ENCODE measurements around the gene PCBP3.
A peak's percentile ranks its signal among the peaks of the same experiment; 100 is the strongest.

Gene PCBP3

GRCh38 chr21:45632637-45633251, 10.8 kb upstream of the PCBP3 start:
- H3K4me2 ChIP-seq (ENCODE audit: insufficient read depth, low read length) = no peak overlapping the region
- H3K27me3 ChIP-seq (ENCODE audit: insufficient read depth, low read length, poor library complexity) = no peaks in the 10 kb centered on the region
- H3K4me3 ChIP-seq (ENCODE audit: low read depth in 1 of 2, low read length in 2 of 2) = no peak overlapping the region
- H3K79me2 ChIP-seq (ENCODE audit: insufficient read depth, low read length) = no peaks in the 10 kb centered on the region
- TF ChIP-seq CTCF (IDR thresholded peaks at IDR 0.05; ENCODE audit: borderline replicate concordance, extremely low read depth, low read length, poor library complexity, severe bottlenecking) = no peak
- TF ChIP-seq EZH2 (IDR thresholded peaks at IDR 0.05; ENCODE audit: borderline replicate concordance, low read depth, low read length, severe bottlenecking) = no peak
- no peak overlapping the region for H2AFZ ChIP-seq (ENCODE audit: low read depth, low read length)
- H4K20me1 ChIP-seq (ENCODE audit: insufficient read depth, low read length) = no peaks in the 10 kb centered on the region
- no peak for ATAC-seq (ENCODE audit: insufficient read depth, low read depth)
- H3K27ac ChIP-seq (ENCODE audit: low read length) = no peak overlapping the region
- no peaks in the 10 kb centered on the region for H3K9me3 ChIP-seq (ENCODE audit: insufficient read depth, low read length, severe bottlenecking)
- H3K9ac ChIP-seq (ENCODE audit: low read depth, low read length) = no peak overlapping the region
- no peaks in the 10 kb centered on the region for H3K36me3 ChIP-seq (ENCODE audit: insufficient read depth, low read length)
- no peaks in the 10 kb centered on the region; the same call in 1 of the 2 replicates for H3K4me1 ChIP-seq (ENCODE audit: insufficient read depth, low read length)
- DNase-seq = no peak

- Histone ChIP-seq H3K4me3 (ENCODE audit: low read depth in 1 of 2, low read length in 2 of 2) (no peak overlapping the region), H3K79me2 (ENCODE audit: insufficient read depth, low read length) (no peaks in the 10 kb centered on the region), H3K9me3 (ENCODE audit: insufficient read depth, low read length, severe bottlenecking) (no peaks in the 10 kb centered on the region), H3K4me2 (ENCODE audit: insufficient read depth, low read length) (no peak overlapping the region), H3K4me1 (ENCODE audit: insufficient read depth, low read length) (peaks cover 16% of the 10 kb centered on the region), H3K36me3 (ENCODE audit: insufficient read depth, low read length) (no peaks in the 10 kb centered on the region), H2AFZ (ENCODE audit: low read depth, low read length) (no peak overlapping the region), H4K20me1 (ENCODE audit: insufficient read depth, low read length) (no peaks in the 10 kb centered on the region), H3K27me3 (ENCODE audit: insufficient read depth, low read length, poor library complexity) (no peaks in the 10 kb centered on the region), H3K9ac (ENCODE audit: low read depth, low read length) (no peak overlapping the region), H3K27ac (ENCODE audit: low read length) (no peak overlapping the region)
- 0 out of 3 replicates have a peak, but pooled peaks have one; percentile 20 for ATAC-seq (ENCODE audit: insufficient read depth, low read depth)
- TF ChIP-seq CTCF (IDR thresholded peaks at IDR 0.05; ENCODE audit: borderline replicate concordance, extremely low read depth, low read length, poor library complexity, severe bottlenecking) (no peak), EZH2 (IDR thresholded peaks at IDR 0.05; ENCODE audit: borderline replicate concordance, low read depth, low read length, severe bottlenecking) (no peak)
- no peak for DNase-seq
These were observed 8.9 kb upstream of the PCBP3 start for GRCh38 chr21:45634511-45635183.

DNA sequence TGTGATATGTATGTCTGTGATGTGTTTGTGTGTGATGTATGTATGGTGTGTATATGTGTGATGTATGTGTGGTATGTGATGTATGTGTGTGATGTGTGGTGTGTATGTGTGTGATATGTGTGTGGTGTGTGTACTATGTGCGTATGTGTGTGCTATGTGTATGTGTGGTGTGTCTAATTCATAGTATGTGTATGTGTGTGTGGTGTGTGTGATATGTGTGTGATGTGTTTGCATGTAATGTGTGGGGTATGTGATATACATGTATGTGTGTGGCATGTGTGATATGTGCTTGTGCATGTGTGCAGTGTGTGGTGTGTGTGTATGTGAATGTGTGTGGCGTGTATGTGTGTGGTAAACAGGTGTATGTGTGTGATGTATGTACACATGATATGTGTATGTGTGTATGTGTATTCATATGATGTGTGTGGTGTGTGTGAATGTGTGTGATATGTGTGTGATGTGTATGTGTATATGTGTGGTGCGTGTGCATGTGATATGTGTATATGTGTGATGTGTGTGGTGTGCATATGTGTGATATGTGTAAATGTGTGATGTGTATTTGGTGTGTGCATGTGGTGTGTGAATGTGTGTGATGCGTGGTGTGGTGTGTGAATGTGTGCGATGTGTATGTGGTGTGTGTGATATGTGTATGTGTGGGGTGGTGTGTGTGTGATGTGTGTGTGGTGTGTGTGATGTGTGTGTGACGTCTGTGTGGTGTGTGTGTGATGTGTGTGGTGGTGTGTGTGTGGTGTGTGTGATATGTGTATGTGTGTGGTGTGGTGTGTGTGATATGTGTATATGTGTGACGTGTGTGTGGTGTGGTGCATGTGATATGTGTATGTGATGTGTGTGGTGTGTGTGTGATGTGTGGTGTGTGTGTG, 8.0 kb upstream of the PCBP3 start:
- H4K20me1 ChIP-seq (ENCODE audit: insufficient read depth, low read length) = no peaks in the 10 kb centered on the region
- ATAC-seq (ENCODE audit: insufficient read depth, low read depth) (no peak), DNase-seq (no peak)
- no peak for TF ChIP-seq EZH2 (IDR thresholded peaks at IDR 0.05; ENCODE audit: borderline replicate concordance, low read depth, low read length, severe bottlenecking)
- TF ChIP-seq CTCF (IDR thresholded peaks at IDR 0.05; ENCODE audit: borderline replicate concordance, extremely low read depth, low read length, poor library complexity, severe bottlenecking) = no peak
- H3K4me2 ChIP-seq (ENCODE audit: insufficient read depth, low read length) = no peak overlapping the region
- H3K9ac ChIP-seq (ENCODE audit: low read depth, low read length) = no peak overlapping the region
- H2AFZ ChIP-seq (ENCODE audit: low read depth, low read length) = no peak overlapping the region
- no peak overlapping the region for H3K27ac ChIP-seq (ENCODE audit: low read length)
- no peaks in the 10 kb centered on the region for H3K27me3 ChIP-seq (ENCODE audit: insufficient read depth, low read length, poor library complexity)
- H3K79me2 ChIP-seq (ENCODE audit: insufficient read depth, low read length) = no peaks in the 10 kb centered on the region
- no peaks in the 10 kb centered on the region for H3K9me3 ChIP-seq (ENCODE audit: insufficient read depth, low read length, severe bottlenecking)
- H3K4me3 ChIP-seq (ENCODE audit: low read depth in 1 of 2, low read length in 2 of 2) = no peak overlapping the region
- peaks cover 25% of the 10 kb centered on the region for H3K4me1 ChIP-seq (ENCODE audit: insufficient read depth, low read length)
- no peaks in the 10 kb centered on the region for H3K36me3 ChIP-seq (ENCODE audit: insufficient read depth, low read length)
